GM12878 (cell line): ENCODE data around the gene MARCHF10. TPM values are rescaled to one million over a fixed set of nuclear protein-coding genes. Genes with fewer than 3 reads are reported as not detected.

Source experiments
- BCL3 ChIP-seq: IDR thresholded peaks from 2 replicates; pipeline ENCODE4 v1.6.1; 2011; ENCODE audit warnings: borderline replicate concordance, low read depth, mild to moderate bottlenecking, moderate library complexity, low read length; ENCODE audit not compliant: insufficient read depth, poor library complexity, severe bottlenecking
- FOS ChIP-seq: IDR thresholded peaks from 3 replicates; pipeline ENCODE4 v1.6.1; 2011; ENCODE audit warnings: borderline replicate concordance; ENCODE audit not compliant: insufficient read length; ENCODE audit errors: extremely low read depth
- HCFC1 ChIP-seq: fragments of 150-350 bp; IDR thresholded peaks from 2 replicates; pipeline ENCODE4 v1.6.1; 2014; ENCODE audit warnings: low read length
- RFX5 ChIP-seq: IDR thresholded peaks from 2 replicates; pipeline ENCODE4 v1.6.1; 2011; ENCODE audit warnings: low read depth, low read length, improper control_type of control experiment
- SMAD1 ChIP-seq: fragments of 450-650 bp; IDR thresholded peaks from 2 replicates; pipeline ENCODE4 v1.6.1; 2018; ENCODE audit warnings: mild to moderate bottlenecking, low read depth; ENCODE audit not compliant: partially characterized antibody
- ZNF592 ChIP-seq: fragments of 450-650 bp; IDR thresholded peaks from 2 replicates; pipeline ENCODE4 v1.6.1; 2017; ENCODE audit warnings: mild to moderate bottlenecking, moderate library complexity
- polyA plus RNA-seq, 11 experiments: library from polyadenylated mRNA; depleted of rRNA in 4 of 11; unstranded in 6 of 11; stranded (reverse) in 5 of 11; fragments of >200 nt; fragmentation: Nextera tagmentation in 4 of 11; fragmentation: Illumina TruSeq in 1 of 11; extraction: Ambion mirVana in 4 of 11; extraction: Trizol in 1 of 11; gene quantifications; 1 replicate in 1 of 11; 2 replicates in 10 of 11; pipeline versions ENCODE4 v1.2.1 to v1.2.3, GENCODE V29; 2011 to 2016; ENCODE audit warnings: inconsistent platforms in 2 of 11, missing spikeins in 2 of 11, low read depth in 1 of 11
- total RNA-seq, 4 experiments: library from RNA; depleted of rRNA in 3 of 4; stranded (reverse); fragments of >200 nt in 3 of 4; fragmentation: Illumina TruSeq in 1 of 4; extraction: Trizol in 1 of 4; gene quantifications; 2 replicates each; pipeline versions ENCODE4 v1.2.1 to v1.2.3, GENCODE V29; 2013 to 2021
- TF ChIP-seq, protein P1 (sequence below): fragments of 450-650 bp; IDR thresholded peaks from 2 replicates; pipeline ENCODE4 v1.6.1; 2016; ENCODE audit warnings: mild to moderate bottlenecking
- TF ChIP-seq, protein P2 (sequence below): fragments of 450-650 bp; IDR thresholded peaks from 2 replicates; pipeline ENCODE4 v1.6.1; 2016; ENCODE audit warnings: mild to moderate bottlenecking

The MARCHF10 gene
- total and polyA plus RNA-seq, 10 of the 15 experiments (the other 5 are each of a cell fraction or from before 2014, with no cell fraction given), result 0.11 to 0.24 TPM; not detected in 8

- TF ChIP-seq ZNF592, result no peak
- no peak for TF ChIP-seq RFX5
- TF ChIP-seq, protein P1, sequence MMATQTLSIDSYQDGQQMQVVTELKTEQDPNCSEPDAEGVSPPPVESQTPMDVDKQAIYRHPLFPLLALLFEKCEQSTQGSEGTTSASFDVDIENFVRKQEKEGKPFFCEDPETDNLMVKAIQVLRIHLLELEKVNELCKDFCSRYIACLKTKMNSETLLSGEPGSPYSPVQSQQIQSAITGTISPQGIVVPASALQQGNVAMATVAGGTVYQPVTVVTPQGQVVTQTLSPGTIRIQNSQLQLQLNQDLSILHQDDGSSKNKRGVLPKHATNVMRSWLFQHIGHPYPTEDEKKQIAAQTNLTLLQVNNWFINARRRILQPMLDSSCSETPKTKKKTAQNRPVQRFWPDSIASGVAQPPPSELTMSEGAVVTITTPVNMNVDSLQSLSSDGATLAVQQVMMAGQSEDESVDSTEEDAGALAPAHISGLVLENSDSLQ, result no peak
- TF ChIP-seq, protein P2, sequence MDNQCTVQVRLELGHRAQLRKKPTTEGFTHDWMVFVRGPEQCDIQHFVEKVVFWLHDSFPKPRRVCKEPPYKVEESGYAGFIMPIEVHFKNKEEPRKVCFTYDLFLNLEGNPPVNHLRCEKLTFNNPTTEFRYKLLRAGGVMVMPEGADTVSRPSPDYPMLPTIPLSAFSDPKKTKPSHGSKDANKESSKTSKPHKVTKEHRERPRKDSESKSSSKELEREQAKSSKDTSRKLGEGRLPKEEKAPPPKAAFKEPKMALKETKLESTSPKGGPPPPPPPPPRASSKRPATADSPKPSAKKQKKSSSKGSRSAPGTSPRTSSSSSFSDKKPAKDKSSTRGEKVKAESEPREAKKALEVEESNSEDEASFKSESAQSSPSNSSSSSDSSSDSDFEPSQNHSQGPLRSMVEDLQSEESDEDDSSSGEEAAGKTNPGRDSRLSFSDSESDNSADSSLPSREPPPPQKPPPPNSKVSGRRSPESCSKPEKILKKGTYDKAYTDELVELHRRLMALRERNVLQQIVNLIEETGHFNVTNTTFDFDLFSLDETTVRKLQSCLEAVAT, result no peak
- no peak for TF ChIP-seq HCFC1
- TF ChIP-seq BCL3, result no peak
- TF ChIP-seq SMAD1, result no peak
- no peak for TF ChIP-seq FOS
Observed at GRCh38 chr17:62660629-62661118, 147.4 kb downstream of the MARCHF10 start (continued).
